H1 (cell line): ENCODE measurements around the gene SLC35F3. TPM values are rescaled to one million over a fixed set of nuclear protein-coding genes. Genes with fewer than 3 reads are reported as not detected.

Experiments used
- CTCF ChIA-PET: fragments of 300-600 bp; sonication (Branson Sonifier 250); formaldehyde crosslinking; loops from one replicate; lab custom pipeline; 2021; ENCODE audit not compliant: partially characterized antibody; lab: Charles Lee
- POLR2A ChIA-PET: fragments of 300-600 bp; sonication (Branson Sonifier 250); formaldehyde crosslinking; loops from one replicate; lab custom pipeline; 2021; ENCODE audit warnings: inconsistent platforms; ENCODE audit not compliant: partially characterized antibody; lab: Charles Lee
- DNase-seq, 2 experiments: peaks; one replicate each; pipeline versions ENCODE4 v3.0.0 to v3.0.0-alpha.2; 2010 to 2022; ENCODE audit warnings: low spot score in 2 of 2, low read depth in 1 of 2, mixed read lengths in 1 of 2
- FAIRE-seq: peaks from 2 replicates; lab custom pipeline; 2011; peaks lifted over from hg19 to GRCh38; lab: Jason Lieb, UNC
- H2AFZ ChIP-seq: 2 replicates; pipeline ENCODE4 v1.8.1; 2012; ENCODE audit warnings: low read length, inconsistent platforms
- H2AK5ac ChIP-seq: 2 replicates; pipeline ENCODE4 v1.6.1; 2013; ENCODE audit warnings: low read depth, low read length
- H2BK120ac ChIP-seq: replicated peaks from 2 replicates; pipeline ENCODE3; 2013; ENCODE audit warnings: low read depth, low read length, inconsistent platforms
- H2BK12ac ChIP-seq: 2 replicates; pipeline ENCODE4 v1.6.1; 2013; ENCODE audit warnings: low read depth, low read length
- H2BK15ac ChIP-seq: 2 replicates; pipeline ENCODE4 v1.6.1; 2013; ENCODE audit warnings: low read length
- H2BK20ac ChIP-seq: 2 replicates; pipeline ENCODE4 v1.6.1; 2013; ENCODE audit warnings: low read length
- H2BK5ac ChIP-seq: 2 replicates; pipeline ENCODE4 v1.6.1; 2013; ENCODE audit warnings: low read depth, low read length
- H3K14ac ChIP-seq: 2 replicates; pipeline ENCODE4 v1.6.1; 2013; ENCODE audit warnings: inconsistent platforms; ENCODE audit not compliant: insufficient read length
- H3K18ac ChIP-seq: 2 replicates; pipeline ENCODE4 v1.6.1; 2013; ENCODE audit warnings: low read length; ENCODE audit errors: extremely low read depth
- H3K23ac ChIP-seq: 2 replicates; pipeline ENCODE4 v1.6.1; 2013; ENCODE audit warnings: inconsistent platforms; ENCODE audit not compliant: insufficient read length
- H3K23me2 ChIP-seq: 2 replicates; pipeline ENCODE4 v1.6.1; 2013; ENCODE audit warnings: low read depth, low read length
- H3K27ac ChIP-seq: 2 replicates; pipeline ENCODE4 v1.6.1; 2011; ENCODE audit warnings: low read depth, low read length, inconsistent platforms
- H3K27me3 ChIP-seq, 4 experiments: replicated peaks in 1 of 4; 1 replicate in 1 of 4; 2 replicates in 3 of 4; pipeline versions ENCODE4 v1.6.1 to v1.8.1; 2011 to 2013; ENCODE audit warnings: low read length in 3 of 4, mild to moderate bottlenecking in 3 of 4, inconsistent platforms in 2 of 4, mixed read lengths in 2 of 4, moderate library complexity in 1 of 4; ENCODE audit not compliant: control insufficient read depth in 3 of 4, insufficient read depth in 3 of 4; ENCODE audit errors: extremely low read depth in 1 of 4
- H3K36me3 ChIP-seq, 4 experiments: 2 replicates each; pipeline versions ENCODE4 v1.6.1 to v1.8.1; 2011 to 2013; ENCODE audit warnings: mild to moderate bottlenecking in 4 of 4, low read length in 3 of 4, moderate library complexity in 2 of 4, control low read depth in 1 of 4, inconsistent platforms in 1 of 4; ENCODE audit not compliant: insufficient read depth in 4 of 4, control insufficient read depth in 2 of 4
- H3K4ac ChIP-seq: replicated peaks from 2 replicates; pipeline ENCODE3; 2013; ENCODE audit warnings: low read length, low read depth, mixed read lengths, inconsistent platforms; ENCODE audit not compliant: insufficient read length
- H3K4me1 ChIP-seq, 4 experiments: replicated peaks in 1 of 4; 1 replicate in 1 of 4; 2 replicates in 3 of 4; pipeline versions ENCODE4 v1.6.1 to v1.8.1; 2011 to 2013; ENCODE audit warnings: low read length in 3 of 4, inconsistent platforms in 2 of 4, mixed read lengths in 1 of 4; ENCODE audit not compliant: insufficient read depth in 4 of 4, control insufficient read depth in 3 of 4
- H3K4me2 ChIP-seq, 2 experiments: 2 replicates each; pipeline versions ENCODE4 v1.6.1 to v1.8.1; 2011 to 2013; ENCODE audit warnings: low read depth in 2 of 2, low read length in 2 of 2, control low read depth in 1 of 2, inconsistent platforms in 1 of 2, mild to moderate bottlenecking in 1 of 2; ENCODE audit not compliant: insufficient read depth in 1 of 2
- H3K4me3 ChIP-seq, 4 experiments: fragments of 200-600, 300-600 bp in 1 of 4; sonication (generic), shearing (Covaris generic), sonication (Bioruptor Twin) in 1 of 4; 2 replicates each; pipeline versions ENCODE4 v1.5.1 to v1.8.1; 2011 to 2016; ENCODE audit warnings: low read length in 4 of 4, low read depth in 3 of 4, control low read depth in 2 of 4, inconsistent platforms in 2 of 4, mild to moderate bottlenecking in 2 of 4, mixed read lengths in 1 of 4, moderate library complexity in 1 of 4; ENCODE audit not compliant: insufficient read depth in 2 of 4; ENCODE audit errors: extremely low read depth in 1 of 4
- H3K56ac ChIP-seq: replicated peaks from 2 replicates; pipeline ENCODE3; 2013; ENCODE audit warnings: low read depth, mild to moderate bottlenecking, mixed read lengths, low read length, inconsistent platforms; ENCODE audit not compliant: insufficient read length
- H3K79me1 ChIP-seq: 2 replicates; pipeline ENCODE4 v1.6.1; 2013; ENCODE audit warnings: low read depth, low read length, control low read depth
- H3K79me2 ChIP-seq, 2 experiments: 2 replicates each; pipeline versions ENCODE4 v1.6.1 to v1.8.1; 2012 to 2013; ENCODE audit warnings: low read length in 2 of 2, mild to moderate bottlenecking in 2 of 2, inconsistent platforms in 1 of 2; ENCODE audit not compliant: insufficient read depth in 2 of 2, control insufficient read depth in 1 of 2
- H3K9ac ChIP-seq, 4 experiments: replicated peaks in 1 of 4; 1 replicate in 1 of 4; 2 replicates in 3 of 4; pipeline versions ENCODE4 v1.6.1 to v1.8.1; 2011 to 2013; ENCODE audit warnings: low read depth in 3 of 4, low read length in 3 of 4, control low read depth in 2 of 4, mild to moderate bottlenecking in 2 of 4, moderate library complexity in 2 of 4, inconsistent platforms in 1 of 4; ENCODE audit errors: extremely low read depth in 1 of 4
- H3K9me3 ChIP-seq, 2 experiments: 2 replicates each; pipeline versions ENCODE4 v1.6.1 to v1.8.1; 2012 to 2013; ENCODE audit warnings: mild to moderate bottlenecking in 2 of 2, moderate library complexity in 2 of 2, control low read depth in 1 of 2, inconsistent platforms in 1 of 2, low read depth in 1 of 2, low read length in 1 of 2, mixed read lengths in 1 of 2; ENCODE audit not compliant: insufficient read depth in 2 of 2
- H4K20me1 ChIP-seq, 2 experiments: replicated peaks in 1 of 2; 2 replicates each; pipeline versions ENCODE3 to v1.8.1; 2011 to 2013; ENCODE audit warnings: inconsistent platforms in 2 of 2, low read length in 2 of 2, mild to moderate bottlenecking in 1 of 2; ENCODE audit not compliant: insufficient read depth in 2 of 2, control insufficient read depth in 1 of 2
- H4K5ac ChIP-seq: 2 replicates; pipeline ENCODE4 v1.6.1; 2013; ENCODE audit warnings: low read length, low read depth, mixed read lengths, inconsistent platforms; ENCODE audit not compliant: insufficient read length
- H4K8ac ChIP-seq: 2 replicates; pipeline ENCODE4 v1.8.0; 2013; ENCODE audit warnings: mild to moderate bottlenecking, moderate library complexity, low read length, inconsistent platforms; ENCODE audit not compliant: insufficient read depth; ENCODE audit errors: extremely low read depth
- H4K91ac ChIP-seq: replicated peaks from 2 replicates; pipeline ENCODE3; 2013; ENCODE audit warnings: low read length, mixed read lengths, inconsistent platforms; ENCODE audit not compliant: insufficient read length
- ATF3 ChIP-seq: IDR thresholded peaks from 2 replicates; pipeline ENCODE4 v1.6.1; 2011; ENCODE audit warnings: low read depth, mild to moderate bottlenecking, low read length; ENCODE audit not compliant: insufficient read depth
- CHD2 ChIP-seq: IDR thresholded peaks from 2 replicates; pipeline ENCODE4 v1.6.1; 2012; ENCODE audit warnings: low read length, improper control_type of control experiment
- CTBP2 ChIP-seq: IDR thresholded peaks from 2 replicates; pipeline ENCODE4 v1.7.0; 2011; ENCODE audit warnings: borderline replicate concordance, mild to moderate bottlenecking, moderate library complexity, mixed read lengths, low read length; ENCODE audit not compliant: insufficient read depth, insufficient read length
- EGR1 ChIP-seq: IDR thresholded peaks from 2 replicates; pipeline ENCODE4 v1.6.1; 2011; ENCODE audit warnings: low read depth, low read length, borderline replicate concordance
- EP300 ChIP-seq, 2 experiments: IDR thresholded peaks; 1 replicate in 1 of 2; 2 replicates in 1 of 2; pipeline ENCODE4 v1.6.1; 2011 to 2012; ENCODE audit warnings: low read depth in 2 of 2, low read length in 2 of 2, mild to moderate bottlenecking in 2 of 2, borderline replicate concordance in 1 of 2, inconsistent platforms in 1 of 2, moderate library complexity in 1 of 2
- GABPA ChIP-seq: IDR thresholded peaks from 2 replicates; pipeline ENCODE4 v1.6.1; 2011; ENCODE audit warnings: mild to moderate bottlenecking, low read length, moderate library complexity, borderline replicate concordance; ENCODE audit not compliant: insufficient read depth
- GTF2F1 ChIP-seq: IDR thresholded peaks from 2 replicates; pipeline ENCODE4 v1.6.1; 2012; ENCODE audit warnings: low read depth, low read length, improper control_type of control experiment, borderline replicate concordance
- KDM1A ChIP-seq: fragments of 200-600, 300-600 bp; sonication (generic); IDR thresholded peaks from 2 replicates; pipeline ENCODE4 v1.7.1; 2016; ENCODE audit warnings: mild to moderate bottlenecking, low read length, borderline replicate concordance
- RNF2 ChIP-seq: fragments of 200-900, 300-1000 bp; sonication (generic); IDR thresholded peaks from 2 replicates; pipeline ENCODE4 v1.7.1; 2016; ENCODE audit warnings: borderline replicate concordance, low read depth, mild to moderate bottlenecking, antibody characterized with exemption, low read length; ENCODE audit not compliant: poor library complexity, severe bottlenecking; ENCODE audit errors: missing control alignments
- SAP30 ChIP-seq: fragments of 300-600 bp; sonication (generic); IDR thresholded peaks from 2 replicates; pipeline ENCODE4 v1.7.1; 2012; ENCODE audit warnings: low read length, moderate library complexity, mild to moderate bottlenecking, inconsistent platforms; ENCODE audit not compliant: insufficient read depth, insufficient replicate concordance
- SP2 ChIP-seq: IDR thresholded peaks from 2 replicates; pipeline ENCODE4 v1.6.1; 2012; ENCODE audit warnings: mild to moderate bottlenecking, low read length, inconsistent platforms
- SUZ12 ChIP-seq: fragments of 200-600 bp; sonication (generic); IDR thresholded peaks from 2 replicates; pipeline ENCODE4 v1.6.1; 2012; ENCODE audit warnings: mild to moderate bottlenecking, inconsistent platforms, low read length, moderate library complexity, mixed read lengths
- WGBS, 2 experiments: shearing (Covaris generic) in 1 of 2; methylation state at CpG; one replicate each; pipeline versions ENCODE4 v1.1.6 to v1.1.7; 2013 to 2015; ENCODE audit warnings: low lambda C conversion rate in 2 of 2, mixed read lengths in 2 of 2, inconsistent platforms in 1 of 2, low coverage in 1 of 2, missing lambda C conversion rate in 1 of 2; ENCODE audit not compliant: insufficient replicate concordance in 2 of 2, insufficient coverage in 1 of 2, insufficient read length in 1 of 2; ENCODE audit errors: extremely low coverage in 1 of 2, missing lambda C conversion rate in 1 of 2; 5-methylcytosine and 5-hydroxymethylcytosine counted together
- polyA plus RNA-seq, 7 experiments: library from polyadenylated mRNA; depleted of rRNA in 3 of 7; stranded (reverse) in 5 of 7; unstranded in 2 of 7; fragments of >200 nt in 5 of 7; fragments of 200-250 nt in 2 of 7; gene quantifications; 1 replicate in 5 of 7; 2 replicates in 1 of 7; 4 replicates in 1 of 7; pipeline versions ENCODE4 v1.2.1 to v1.2.3, GENCODE V29; 2011 to 2013; ENCODE audit warnings: missing spikeins in 2 of 7, mixed read lengths in 2 of 7
- total RNA-seq: library from RNA; stranded (reverse); fragmentation: NEBNext Ultra II Directional; extraction: Animal tissue kit (Norgen Biotek cat#: 25700); gene quantifications from 2 replicates; pipeline ENCODE4 v1.2.1, GENCODE V29; 2021

The SLC35F3 gene
- total and polyA plus RNA-seq, 2 of the 8 experiments (the other 6 are each of a cell fraction or from before 2014, with no cell fraction given) = 0.78 to 1.2 TPM

GRCh38 chr1:234062166-234062565 lies 157.7 kb downstream of the SLC35F3 start:
- Histone ChIP-seq H3K4me3 (no peak overlapping the region), H2BK5ac (no peak overlapping the region), H3K18ac (no peak overlapping the region), H2AK5ac (no peak overlapping the region), H3K27me3 (no peaks in the 10 kb centered on the region), H3K23me2 (peaks cover 2% of the 10 kb centered on the region; the same call in 1 of the 2 replicates), H3K36me3 (no peaks in the 10 kb centered on the region), H3K4me1 (no peaks in the 10 kb centered on the region), H3K56ac (no peak overlapping the region), H3K79me2 (no peaks in the 10 kb centered on the region), H3K79me1 (no peaks in the 10 kb centered on the region), H4K20me1 (no peaks in the 10 kb centered on the region), H4K5ac (no peak overlapping the region), H3K14ac (no peak overlapping the region), H3K9me3 (no peaks in the 10 kb centered on the region; a peak in 1 of 4 replicates), H2AFZ (no peak overlapping the region), H3K27ac (no peak overlapping the region), H3K4me2 (no peak overlapping the region), H2BK12ac (no peak overlapping the region), H3K4ac (no peak overlapping the region), H4K8ac (no peak overlapping the region), H3K9ac (no peak overlapping the region), H4K91ac (no peak overlapping the region), H2BK20ac (no peak overlapping the region), H3K23ac (no peak overlapping the region), H2BK120ac (no peak overlapping the region), H2BK15ac (no peak overlapping the region)
- 60% methylated on average over 3 of the region's 3 CpGs; no CpG with 5 or more reads in 1 of the 2 experiments for WGBS, 2 experiments
- DNase-seq = no peak
- ChIA-PET CTCF (interaction anchor here (0.7 to 1.8 kb wide), 2 partner anchors 14 to 26 kb away, joined by 4 to 6 read pairs; no protein-coding TSS in a partner anchor), POLR2A (no interaction called here)
- no peak for FAIRE-seq
- TF ChIP-seq KDM1A (no peak), CTBP2 (no peak), CHD2 (no peak), GTF2F1 (no peak), SAP30 (no peak), SUZ12 (no peak), RNF2 (no peak), EGR1 (no peak), EP300 (IDR thresholded peaks at IDR 0.05; ENCODE audit: borderline replicate concordance in 1 of 2, low read depth in 2 of 2, low read length in 2 of 2) (no peak), ATF3 (no peak), GABPA (no peak), SP2 (no peak)
